Activated T-cell treated with anti-CD3 and anti-CD28 coated beads for 24 hours (primary cell): Measurements from ENCODE around the gene AATK.

Source experiments
- DNase-seq: peaks from one replicate; pipeline ENCODE4 v3.0.0-alpha.2; 2020; ENCODE audit warnings: low read depth

AATK gene

GRCh38 chr17:81113158-81113724 lies 52.8 kb downstream of the AATK start:
- DNase-seq, result no peak

- DNase-seq, result no peak
These were observed 53.6 kb downstream of the AATK start for GRCh38 chr17:81112450-81112849.

- no peak for DNase-seq
These were observed 55.0 kb downstream of the AATK start for GRCh38 chr17:81111066-81111465.

GRCh38 chr17:81110488-81111040 lies 55.5 kb downstream of the AATK start:
- DNase-seq, result no peak

- DNase-seq, result no peak
These were observed 56.1 kb downstream of the AATK start for GRCh38 chr17:81109957-81110356.

- DNase-seq, result no peak
These were observed 57.8 kb downstream of the AATK start for GRCh38 chr17:81108220-81108619.

GRCh38 chr17:81106716-81107115 lies 59.3 kb downstream of the AATK start:
- no peak for DNase-seq

- no peak for DNase-seq
These were observed 62.6 kb downstream of the AATK start for GRCh38 chr17:81103379-81103778.

GRCh38 chr17:81102869-81103268 lies 63.2 kb downstream of the AATK start:
- DNase-seq, result no peak

GRCh38 chr17:81102352-81102751 lies 63.7 kb downstream of the AATK start:
- no peak for DNase-seq

- peak; percentile 86 for DNase-seq
These were observed 64.3 kb downstream of the AATK start for GRCh38 chr17:81101614-81102306.

- DNase-seq, result no peak
These were observed 65.4 kb downstream of the AATK start for GRCh38 chr17:81100668-81101067.

GRCh38 chr17:81099888-81100287 lies 66.1 kb downstream of the AATK start:
- no peak for DNase-seq

- DNase-seq, result no peak
These were observed 68.1 kb downstream of the AATK start for GRCh38 chr17:81097943-81098308.

GRCh38 chr17:81097134-81097942 lies 68.7 kb downstream of the AATK start:
- DNase-seq, result peak; percentile 35

- DNase-seq, result no peak
These were observed 69.3 kb downstream of the AATK start for GRCh38 chr17:81096741-81097133.

- DNase-seq, result no peak
These were observed 70.6 kb downstream of the AATK start for GRCh38 chr17:81095383-81095762.

- peak; percentile 82 for DNase-seq
These were observed 71.3 kb downstream of the AATK start for GRCh38 chr17:81094509-81095382.

GRCh38 chr17:81093619-81094508 lies 72.2 kb downstream of the AATK start:
- DNase-seq, result no peak

- no peak for DNase-seq
These were observed 73.4 kb downstream of the AATK start for GRCh38 chr17:81092518-81093095.
